22Rv1 (cell line): ENCODE measurements around the gene SLC25A21.

Experiments
- CTCF ChIP-seq: fragments of 450-650 bp; IDR thresholded peaks from 2 replicates; pipeline ENCODE4 v1.5.1; 2017; ENCODE audit warnings: mild to moderate bottlenecking
- ZFX ChIP-seq: fragments of 450-650 bp; IDR thresholded peaks from 2 replicates; pipeline ENCODE4 v1.6.1; 2017; ENCODE audit warnings: antibody characterized with exemption, borderline replicate concordance

- TF ChIP-seq CTCF (no peak), ZFX (no peak)
Measured at GRCh38 chr14:36683083-36683724, 489.2 kb downstream of the SLC25A21 start.
